Stimulated activated CD4-positive, alpha-beta T cell treated with anti-CD3 and anti-CD28 coated beads, TNF-alpha, amount 100 ng/mL, for 24 hours (primary cell): Measurements from ENCODE around the gene ZNF133.
"Not testable (repeated sequence)": the region's sequence is repeated elsewhere in the genome, so short reads cannot be mapped to it uniquely, and the experiment has no call there.

Source experiments
- DNase-seq, 3 experiments: peaks; one replicate each; pipeline ENCODE4 v3.0.0-alpha.2; 2020; ENCODE audit warnings: low read depth in 3 of 3

The ZNF133 gene

DNA sequence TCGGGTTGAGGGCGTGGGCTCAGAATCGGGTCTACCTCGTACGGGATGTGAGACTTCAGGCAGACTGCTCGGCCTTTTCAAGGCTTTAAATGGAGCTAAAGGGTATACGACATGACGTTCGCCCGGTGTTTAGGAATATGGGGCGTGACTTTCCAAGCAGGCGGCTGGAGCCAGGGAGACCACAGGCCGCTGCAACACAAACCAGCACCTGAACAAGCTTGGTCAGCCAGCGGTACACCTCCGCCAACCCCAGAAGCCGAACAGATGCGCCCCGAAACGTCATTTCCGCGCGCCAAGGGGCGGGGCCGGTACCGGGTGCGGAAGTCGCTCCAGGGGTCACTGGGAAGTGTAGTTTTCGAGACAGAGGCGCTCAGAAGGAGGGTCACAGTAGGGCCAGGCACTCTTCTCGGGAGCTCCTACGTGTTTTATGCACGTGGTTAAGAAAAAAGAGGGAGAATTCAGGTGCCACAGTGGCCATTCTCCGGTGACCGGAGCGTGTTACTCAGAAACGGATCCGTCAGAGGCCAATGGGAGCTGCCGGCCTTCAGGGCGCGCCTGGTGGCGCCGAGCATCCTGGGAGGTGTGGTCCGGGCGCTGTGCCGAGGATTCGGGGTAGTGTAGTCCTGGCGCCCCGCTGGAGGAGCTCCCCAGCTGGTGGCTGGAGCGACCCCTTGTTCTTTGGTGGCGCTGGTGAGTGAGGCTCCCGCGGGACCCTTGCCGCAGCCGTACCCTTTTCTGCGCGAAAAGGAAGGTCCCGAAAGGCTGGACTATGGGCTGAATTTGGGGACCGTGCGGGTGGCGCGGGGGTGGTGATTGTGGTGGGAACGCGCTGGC, at the start of gene ZNF133:
TSS of gene ZNF133 (plus strand) at position 613 of the 834 bp plus-strand sequence. CDS start 17,160 bp downstream, outside the sequence.
- DNase-seq: peak; percentile 93 to 96 (median 96)

DNA sequence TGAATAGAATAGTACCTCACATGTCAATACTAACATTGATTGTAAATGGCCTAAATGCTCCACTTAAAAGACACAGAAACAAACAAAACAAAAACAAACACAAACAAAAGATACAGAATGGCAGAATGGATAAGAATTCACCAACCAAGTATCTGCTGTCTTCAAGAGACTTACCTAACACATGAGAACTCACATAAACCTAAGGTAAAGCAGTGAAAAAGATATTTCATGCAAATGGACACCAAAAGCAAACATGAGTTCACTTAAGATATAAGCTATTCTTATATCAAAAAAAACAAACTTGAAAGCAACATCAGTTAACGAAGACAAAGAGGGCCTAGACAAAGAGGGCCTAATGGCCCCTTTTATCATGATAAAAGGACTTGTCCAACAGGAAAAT, 47.3 kb upstream of the ZNF133 start:
- DNase-seq: no peak

GRCh38 chr20:18243802-18244201, 44.5 kb upstream of the ZNF133 start:
- DNase-seq: no peak

DNA sequence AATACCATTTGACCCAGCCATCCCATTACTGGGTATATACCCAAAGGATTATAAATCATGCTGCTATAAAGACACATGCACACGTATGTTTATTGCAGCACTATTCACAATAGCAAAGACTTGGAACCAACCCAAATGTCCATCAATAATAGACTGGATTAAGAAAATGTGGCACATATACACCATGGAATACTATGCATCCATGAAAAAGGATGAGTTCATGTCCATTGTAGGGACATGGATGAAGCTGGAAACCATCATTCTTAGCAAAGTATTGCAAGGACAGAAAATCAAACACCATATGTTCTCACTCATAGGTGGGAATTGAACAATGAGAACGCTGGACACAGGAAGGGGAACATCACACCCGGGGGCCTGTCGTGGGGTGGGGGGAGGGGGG, 39.8 kb upstream of the ZNF133 start:
- DNase-seq: not testable (repeated sequence)

- no peak for DNase-seq
Measured at GRCh38 chr20:18250217-18250616, 38.1 kb upstream of the ZNF133 start.

- no peak for DNase-seq
Measured at GRCh38 chr20:18252597-18253451, 35.5 kb upstream of the ZNF133 start.

GRCh38 chr20:18254615-18255014, 33.7 kb upstream of the ZNF133 start:
- DNase-seq: no peak

- DNase-seq: no peak
Measured at GRCh38 chr20:18255526-18255925, 32.8 kb upstream of the ZNF133 start.

- DNase-seq: no peak
Measured at GRCh38 chr20:18256440-18257090, 31.8 kb upstream of the ZNF133 start.

DNA sequence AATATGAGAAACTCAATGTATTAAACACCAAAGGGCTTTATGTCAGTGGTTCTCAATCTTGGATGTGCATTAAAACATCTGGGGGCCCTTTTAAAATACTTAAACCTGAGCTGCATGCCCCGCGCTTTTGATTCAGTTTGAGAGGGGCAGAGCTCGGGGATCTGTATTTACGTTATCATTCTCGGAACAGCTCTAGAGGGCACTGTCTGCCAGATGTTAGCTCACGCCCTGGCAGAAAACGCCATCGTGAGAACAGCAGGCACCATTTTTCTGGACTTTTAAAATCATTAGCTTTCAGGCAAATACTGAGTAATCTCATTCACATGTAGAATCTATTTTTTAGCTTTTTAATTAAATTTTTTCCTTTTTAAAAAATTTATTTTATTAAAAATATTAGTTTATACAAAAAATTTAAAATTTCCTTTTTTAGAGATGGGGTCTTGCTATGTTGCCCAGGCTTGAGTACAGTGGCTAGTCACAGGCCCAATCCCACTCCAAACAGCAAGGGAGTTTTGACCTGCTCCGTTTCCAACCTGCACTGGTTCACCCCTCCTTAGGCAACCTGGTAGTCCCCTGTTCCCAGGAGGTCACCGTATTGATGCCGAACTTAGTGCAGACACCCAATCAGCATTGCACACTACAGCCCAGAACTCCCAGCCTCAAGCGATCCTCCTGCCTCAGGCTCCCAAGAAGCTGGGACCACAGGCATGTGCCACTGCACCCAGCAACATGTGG, 30.0 kb upstream of the ZNF133 start:
- no peak for DNase-seq

- DNase-seq: no peak
Measured at GRCh38 chr20:18259730-18260129, 28.6 kb upstream of the ZNF133 start.

- no peak for DNase-seq
Measured at GRCh38 chr20:18263723-18264122, 24.6 kb upstream of the ZNF133 start.

DNA sequence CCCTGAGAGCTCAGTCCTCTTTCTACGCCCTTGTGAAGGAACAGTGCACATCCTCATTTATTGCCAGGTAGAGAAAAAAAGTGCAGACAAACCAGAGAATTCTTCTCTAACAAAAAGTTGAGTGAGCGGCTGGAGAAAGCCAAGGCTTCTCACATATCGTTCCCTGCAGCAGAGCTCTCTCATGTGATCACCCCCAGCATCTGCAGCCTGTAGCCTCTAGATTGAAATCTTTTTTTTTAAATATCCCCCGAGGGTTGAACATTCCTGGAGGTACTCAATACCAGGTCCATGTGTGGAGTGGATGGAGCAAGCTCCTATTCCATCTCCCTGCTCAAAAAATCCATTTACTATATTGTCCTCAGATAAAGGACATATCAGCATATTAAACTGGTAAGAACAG, 22.9 kb upstream of the ZNF133 start:
- no peak for DNase-seq

DNA sequence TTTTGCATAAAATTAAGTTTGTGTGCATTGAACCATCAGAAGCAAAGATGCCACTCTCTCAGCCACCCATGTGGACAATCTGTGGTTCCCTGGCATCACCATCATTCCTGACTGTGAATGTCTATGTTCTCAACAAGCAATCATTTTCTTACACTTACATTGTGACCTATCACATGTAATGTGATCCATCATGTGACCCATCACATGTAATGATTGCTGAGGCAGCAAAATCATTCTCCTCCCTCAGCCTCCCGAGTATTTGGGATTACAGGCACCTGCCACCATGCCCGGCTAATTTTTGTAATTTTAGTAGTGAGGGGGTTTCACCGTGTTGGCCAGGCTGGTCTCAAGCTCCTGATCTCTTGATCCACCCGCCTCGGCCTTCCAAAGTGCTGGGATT, 22.0 kb upstream of the ZNF133 start:
- no peak for DNase-seq

DNA sequence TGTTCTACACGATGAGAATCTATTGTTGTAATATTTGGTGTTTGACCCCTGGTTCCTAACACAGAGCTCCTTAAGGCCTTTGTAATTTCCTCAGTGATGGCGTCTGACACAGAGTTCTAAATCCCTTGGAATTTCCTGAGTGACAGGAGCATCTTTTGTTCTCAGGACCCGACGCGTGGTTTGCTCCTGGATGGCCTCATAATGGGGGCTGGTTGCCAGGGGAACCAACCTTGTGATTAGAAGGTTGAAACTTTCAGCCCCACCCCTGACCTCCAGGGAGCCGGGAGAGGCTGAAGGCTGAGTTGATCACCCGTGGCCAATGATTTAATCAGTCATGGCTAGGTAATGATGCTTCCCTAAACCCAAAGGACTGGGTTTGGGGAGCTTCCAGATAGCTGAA, 20.5 kb upstream of the ZNF133 start:
- no peak for DNase-seq

- DNase-seq: no peak
Measured at GRCh38 chr20:18271160-18271559, 17.2 kb upstream of the ZNF133 start.

- DNase-seq: no peak
Measured at GRCh38 chr20:18272451-18272850, 15.9 kb upstream of the ZNF133 start.

DNA sequence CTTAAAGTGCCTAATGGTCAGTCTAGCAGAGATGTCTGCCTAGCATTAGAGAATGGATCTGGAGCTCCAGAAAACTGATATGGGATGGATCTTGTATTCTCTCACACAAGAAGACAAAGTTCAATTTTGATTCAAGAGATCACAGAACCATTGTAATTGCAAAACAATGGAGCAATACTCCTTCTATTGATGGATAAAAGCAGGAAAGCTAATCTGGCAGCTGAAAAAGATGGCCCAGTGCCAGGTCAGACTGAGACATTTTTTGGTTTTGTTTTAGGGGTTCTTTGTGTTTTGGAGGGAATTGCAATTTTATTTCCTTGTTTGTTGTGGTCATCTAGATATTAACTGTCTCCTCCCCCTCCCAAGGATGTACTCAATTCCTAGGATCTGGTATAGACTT, 14.6 kb upstream of the ZNF133 start:
- DNase-seq: no peak

DNA sequence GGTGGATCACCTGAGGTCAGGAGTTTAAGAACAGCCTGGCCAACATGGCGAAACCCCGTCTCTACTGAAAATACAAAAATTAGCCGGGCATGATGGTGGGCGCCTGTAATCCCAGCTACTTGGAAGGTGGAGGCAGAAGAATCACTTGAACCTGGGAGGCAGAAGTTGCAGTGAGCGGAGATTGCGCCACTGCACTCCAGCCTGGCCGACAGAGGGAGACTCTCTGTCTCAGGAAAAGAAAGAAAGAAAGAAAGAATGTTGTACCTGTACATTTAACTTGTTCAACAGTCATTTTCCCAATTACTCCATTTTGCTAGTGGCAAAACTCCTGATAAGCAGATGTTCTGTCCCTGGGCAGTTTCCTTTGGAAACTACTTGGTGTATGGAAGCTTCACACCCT, 12.4 kb upstream of the ZNF133 start:
- not testable (repeated sequence) for DNase-seq

GRCh38 chr20:18276821-18277220, 11.5 kb upstream of the ZNF133 start:
- DNase-seq: peak in 2 of 3 experiments; percentile 36 to 63

GRCh38 chr20:18279242-18279641, 9.1 kb upstream of the ZNF133 start:
- no peak for DNase-seq
